ENCODE data around the gene TRPM3. TPM values are rescaled to one million over a fixed set of nuclear protein-coding genes. Genes with fewer than 3 reads are reported as not detected.

TRPM3 gene
- total and polyA plus RNA-seq, 2 of the 13 experiments (the other 11 are each of a cell fraction or from before 2014, with no cell fraction given), result not detected

DNA sequence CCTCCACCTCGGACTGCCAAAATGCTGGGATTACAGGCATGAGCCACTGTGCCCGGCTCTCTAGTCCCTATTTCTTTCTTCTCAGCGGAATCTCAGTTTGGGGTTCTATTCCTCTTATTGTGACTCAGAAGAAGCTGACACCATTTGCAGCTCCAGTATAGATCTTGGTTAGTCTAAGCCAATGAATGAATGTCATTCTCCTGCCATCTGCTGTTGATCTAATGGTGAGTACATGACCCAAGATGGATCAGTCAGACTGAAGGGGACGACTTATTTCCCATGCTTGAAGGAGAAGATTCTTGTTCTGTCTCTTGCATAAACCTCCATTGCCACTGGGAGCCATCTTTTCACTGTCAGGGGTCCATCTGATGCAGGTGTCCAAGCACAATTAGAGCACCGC, 630.9 kb downstream of the TRPM3 start (continued):
- TF ChIP-seq ZNF7 (CRISPR knock-in tag; IDR thresholded peaks at IDR 0.05), result no peak

DNA sequence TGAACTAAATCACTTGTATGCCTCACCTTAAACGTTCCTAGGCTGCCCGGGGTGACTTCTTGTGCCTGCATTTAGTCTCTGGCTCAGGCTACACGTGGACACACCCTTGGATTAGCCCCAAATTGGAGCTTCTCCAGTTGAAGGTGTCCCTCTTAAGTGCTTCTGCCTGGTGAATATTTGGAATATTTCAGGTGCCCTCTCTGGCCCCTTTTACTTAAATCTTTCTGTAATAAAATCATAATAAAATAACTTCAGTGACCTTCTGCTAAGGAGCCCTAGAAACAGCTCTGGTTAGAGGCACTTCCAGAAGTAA, 632.7 kb downstream of the TRPM3 start:
- Histone ChIP-seq H2AFZ (ENCODE audit: low read length) (no peak overlapping the region), H3K9me3 (ENCODE audit: low read length) (no peaks in the 10 kb centered on the region), H4K20me1 (ENCODE audit: insufficient read depth, low read length) (no peaks in the 10 kb centered on the region), H3K4me3 (replicated peaks in 1 of 3; ENCODE audit: insufficient read depth in 1 of 3, low read depth in 2 of 3, low read length in 3 of 3) (no peak overlapping the region), H3K27me3 (ENCODE audit: control insufficient read depth in 1 of 2, insufficient read depth in 2 of 2, low read length in 2 of 2) (no peaks in the 10 kb centered on the region; a peak in 2 of 5 replicates), H3K27ac (ENCODE audit: extremely low read length, insufficient read depth, low read length) (no peak overlapping the region), H3K4me1 (ENCODE audit: insufficient read depth, low read length) (no peaks in the 10 kb centered on the region), H3K9ac (ENCODE audit: insufficient read depth, low read depth, low read length) (no peak overlapping the region), H3K79me2 (ENCODE audit: insufficient read depth, low read length) (no peaks in the 10 kb centered on the region), H3K4me2 (ENCODE audit: low read depth, low read length) (no peak overlapping the region), H3K36me3 (replicated peaks in 1 of 2; ENCODE audit: control insufficient read depth in 1 of 2, insufficient read depth in 2 of 2, low read length in 2 of 2) (no peaks in the 10 kb centered on the region)
- 0% methylated on average over 3 of the region's 3 CpGs for WGBS (ENCODE audit: low lambda C conversion rate)
- in situ Hi-C loops (cut with HindIII; ENCODE audit: extremely low pct_ligation_motif_present, low pct_unique_long_range_greater_than_20kb) (loop anchor here (5.0 kb wide), 1 partner anchor 136 kb away; no protein-coding TSS in a partner anchor), intact Hi-C loops (cut with micrococcal nuclease; ENCODE audit: unreplicated experiment) (no loop called here)
- ChIA-PET CTCF (ENCODE audit: low intra/inter-chr PET ratio, low total read pairs) (no interaction called here), POLR2A (no interaction called here)
- no peak for ATAC-seq
- no peak for DNase-seq (ENCODE audit: low spot score)
- no peak for TF ChIP-seq TAF15 (IDR thresholded peaks at IDR 0.05; ENCODE audit: low read depth, low read length, poor library complexity, severe bottlenecking)
- BruUV-seq (replicated peaks), result no TSS peak
- no peak for FAIRE-seq

DNA sequence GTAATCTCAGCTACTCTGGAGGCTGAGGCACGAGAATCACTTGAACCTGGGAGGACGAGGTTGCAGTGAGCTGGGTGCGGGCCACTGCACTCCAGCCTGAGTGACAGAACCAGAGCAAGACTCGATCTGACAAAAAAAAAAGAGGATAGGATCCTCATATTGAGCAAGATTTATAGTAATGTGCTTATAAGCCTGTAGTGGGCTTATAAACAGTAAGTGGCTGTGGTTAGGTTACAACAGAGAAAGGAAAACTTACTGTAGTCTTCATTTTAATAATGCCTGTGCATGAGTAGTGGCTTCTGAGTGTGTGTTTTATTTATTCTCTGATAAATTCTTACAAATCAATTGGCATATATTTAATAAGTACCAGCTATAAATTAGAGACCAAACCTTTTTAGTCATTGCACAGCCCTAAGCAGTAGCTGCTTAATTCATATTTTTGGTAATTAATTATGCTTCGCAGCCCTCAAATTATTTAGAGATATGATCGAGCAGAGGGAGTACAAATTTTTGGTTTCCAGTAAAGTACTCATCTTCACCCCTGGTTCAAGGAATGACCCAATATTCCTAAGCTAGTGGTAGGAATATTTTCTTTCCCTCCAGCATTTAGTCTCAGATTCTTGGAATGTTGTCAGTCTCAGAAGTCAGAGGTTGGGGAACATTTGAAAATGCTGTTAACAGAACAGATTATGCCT, 633.2 kb downstream of the TRPM3 start:
- 45% methylated on average over 6 of the region's 6 CpGs for WGBS (ENCODE audit: low lambda C conversion rate)
- Histone ChIP-seq H3K9ac (ENCODE audit: insufficient read depth, low read depth, low read length) (no peak overlapping the region), H3K4me3 (replicated peaks in 1 of 3; ENCODE audit: insufficient read depth in 1 of 3, low read depth in 2 of 3, low read length in 3 of 3) (no peak overlapping the region), H2AFZ (ENCODE audit: low read length) (no peak overlapping the region), H3K79me2 (ENCODE audit: insufficient read depth, low read length) (no peaks in the 10 kb centered on the region), H3K9me3 (ENCODE audit: low read length) (no peaks in the 10 kb centered on the region), H3K4me2 (ENCODE audit: low read depth, low read length) (no peak overlapping the region), H3K27ac (ENCODE audit: extremely low read length, insufficient read depth, low read length) (no peak overlapping the region), H3K27me3 (ENCODE audit: control insufficient read depth in 1 of 2, insufficient read depth in 2 of 2, low read length in 2 of 2) (no peaks in the 10 kb centered on the region; a peak in 2 of 5 replicates), H3K4me1 (ENCODE audit: insufficient read depth, low read length) (no peaks in the 10 kb centered on the region), H3K36me3 (replicated peaks in 1 of 2; ENCODE audit: control insufficient read depth in 1 of 2, insufficient read depth in 2 of 2, low read length in 2 of 2) (no peaks in the 10 kb centered on the region), H4K20me1 (ENCODE audit: insufficient read depth, low read length) (no peaks in the 10 kb centered on the region)
- TF ChIP-seq ZFY (CRISPR knock-in tag; IDR thresholded peaks at IDR 0.05) (no peak), HNRNPH1 (optimal IDR thresholded peaks at IDR 0.05; ENCODE audit: low read depth, low read length) (no peak)
- no peak for DNase-seq (ENCODE audit: low spot score)
- BruUV-seq (replicated peaks), result no TSS peak
- in situ Hi-C loops (cut with HindIII; ENCODE audit: extremely low pct_ligation_motif_present, low pct_unique_long_range_greater_than_20kb), result loop anchor here (5.0 kb wide), 1 partner anchor 136 kb away; no protein-coding TSS in a partner anchor
- no peak for ATAC-seq
- ChIA-PET CTCF (ENCODE audit: low intra/inter-chr PET ratio, low total read pairs) (no interaction called here), POLR2A (no interaction called here)
- intact Hi-C loops (cut with micrococcal nuclease; ENCODE audit: unreplicated experiment), result no loop called here
- FAIRE-seq, result no peak

All from HepG2 (cell line).